Stomach (tissue), 4 donors: ENCODE measurements around the gene ADAM30.
A peak's percentile ranks its signal among the peaks of the same experiment; 100 is the strongest.

ENCODE experiments used
- CTCF ChIP-seq, 7 experiments: fragments of 450-650 bp in 4 of 7; fragments of 200-600 bp in 3 of 7; sonication (generic) in 3 of 7; IDR thresholded peaks; one replicate each; pipeline ENCODE4 v1.5.1; 2016 to 2019; ENCODE audit warnings: antibody characterized with exemption in 7 of 7, control low read depth in 2 of 7, mild to moderate bottlenecking in 1 of 7
- EP300 ChIP-seq: sonication (generic); formaldehyde crosslinking; IDR thresholded peaks from one replicate; pipeline ENCODE4 v1.6.1; 2017; ENCODE audit warnings: antibody characterized with exemption

GRCh38 chr1:119870917-119871596 lies 25.3 kb downstream of the ADAM30 start:
- TF ChIP-seq CTCF (IDR thresholded peaks at IDR 0.05) (peak in 5 of 7 experiments; percentile 42 to 85 (median 76)), EP300 (no peak)
